Stimulated activated CD8-positive, alpha-beta memory T cell treated with anti-CD3 and anti-CD28 coated beads, Interleukin-15, amount 100 ng/mL, for 1 hour (primary cell): ENCODE results near the gene ANKMY1.
"Not testable (repeated sequence)": the region's sequence is repeated elsewhere in the genome, so short reads cannot be mapped to it uniquely, and the experiment has no call there.

Experiments
- DNase-seq: peaks from one replicate; pipeline ENCODE4 v3.0.0-alpha.2; 2020; ENCODE audit warnings: low read depth

The ANKMY1 gene

DNA sequence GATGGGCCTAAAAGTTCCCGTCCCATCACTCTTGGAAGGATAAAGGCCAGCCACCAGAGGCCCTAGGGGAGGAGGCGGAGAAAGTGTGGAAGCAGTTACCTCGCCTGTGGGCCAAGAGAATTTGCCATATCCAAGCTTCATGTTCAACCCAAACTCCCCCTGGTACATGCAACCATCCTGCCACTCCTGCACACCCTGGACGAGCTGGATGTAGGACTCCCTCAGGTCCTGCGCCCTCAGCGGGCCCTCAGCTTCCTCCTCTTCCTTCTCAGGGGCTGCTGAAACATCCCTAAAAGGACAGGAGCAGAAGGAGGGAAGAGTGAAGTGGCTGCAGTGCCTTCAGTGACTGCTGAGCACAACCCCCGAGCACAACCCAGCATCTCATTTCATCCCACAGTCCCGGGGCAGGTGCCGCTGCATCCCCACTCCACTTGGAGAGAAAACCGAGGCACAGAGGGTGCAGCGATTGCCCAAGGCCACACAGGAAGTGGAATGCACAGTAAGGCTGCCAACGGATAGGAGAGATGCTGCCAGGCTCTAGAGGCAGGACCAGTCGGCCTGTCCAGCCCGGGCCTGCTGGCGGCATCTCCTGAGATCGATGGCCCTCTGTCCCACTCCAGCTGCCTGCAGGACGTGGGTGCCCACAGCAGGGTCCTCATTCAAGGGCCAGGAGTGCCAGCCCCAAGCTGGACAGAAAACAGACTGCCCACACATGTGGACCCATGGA, 2.9 kb downstream of the ANKMY1 start:
- no peak for DNase-seq

DNA sequence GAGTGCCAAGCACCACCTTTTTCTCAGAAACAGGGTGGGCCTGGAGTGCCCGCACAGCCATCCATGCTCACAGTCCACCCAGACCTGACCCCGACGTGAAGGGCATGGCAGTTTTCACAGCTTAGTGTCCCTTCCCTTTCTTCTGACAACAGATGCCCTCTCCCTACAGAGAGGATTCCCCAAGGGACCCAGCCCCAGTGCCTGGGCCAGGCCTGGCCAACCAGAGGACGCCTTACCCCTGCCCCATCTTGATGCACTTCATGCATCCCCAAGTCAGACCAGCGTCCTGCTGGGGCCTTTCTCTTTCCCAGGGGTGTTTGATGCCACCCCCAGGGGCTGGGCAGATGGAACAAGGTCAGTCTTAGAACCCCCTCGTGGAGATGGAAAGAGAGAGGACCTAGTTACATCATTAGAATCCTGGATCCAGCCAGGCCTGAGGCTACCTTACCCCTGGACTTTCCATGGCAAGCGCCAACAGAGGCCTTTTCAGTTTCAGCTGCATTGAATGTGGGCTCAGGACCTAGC, 3.8 kb downstream of the ANKMY1 start:
- no peak for DNase-seq

DNA sequence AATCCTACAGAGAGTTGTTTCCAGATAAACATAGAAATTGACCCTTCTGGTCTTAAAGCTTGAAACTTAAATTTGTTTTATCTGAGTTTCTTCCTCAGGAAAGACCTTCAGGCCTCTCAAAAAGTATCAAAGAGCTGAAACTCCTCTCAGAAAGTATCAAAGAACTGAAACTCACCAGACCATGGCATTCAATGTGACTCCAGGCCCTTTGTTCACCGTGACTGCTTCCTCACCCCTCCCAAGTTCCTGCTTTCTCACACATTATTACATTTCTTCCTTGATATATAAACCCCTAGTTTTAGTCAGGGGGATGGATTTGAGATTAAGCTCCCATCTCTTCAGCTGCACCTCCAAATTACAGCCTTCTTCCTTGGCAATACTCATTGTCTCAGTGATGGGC, 6.0 kb downstream of the ANKMY1 start:
- DNase-seq = no peak

DNA sequence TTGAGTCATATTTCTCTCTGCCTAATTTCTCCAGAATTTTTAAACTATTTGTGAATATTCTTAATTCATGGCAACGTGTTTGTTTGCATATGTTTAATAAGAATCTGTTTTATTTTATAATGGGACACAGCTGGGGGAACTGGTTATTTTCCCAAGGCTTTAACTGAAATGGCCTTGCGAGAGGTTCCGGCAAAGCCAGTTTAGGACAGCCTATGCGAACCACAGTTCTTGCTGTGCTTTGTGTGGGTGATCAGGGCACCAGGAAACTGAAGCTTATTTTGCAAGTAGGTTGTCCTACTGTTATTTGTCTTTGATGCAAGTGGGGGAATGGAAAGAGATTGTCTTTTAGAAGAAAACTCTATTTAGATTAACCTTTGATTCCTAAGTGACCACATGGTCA, 6.5 kb downstream of the ANKMY1 start:
- no peak for DNase-seq

DNA sequence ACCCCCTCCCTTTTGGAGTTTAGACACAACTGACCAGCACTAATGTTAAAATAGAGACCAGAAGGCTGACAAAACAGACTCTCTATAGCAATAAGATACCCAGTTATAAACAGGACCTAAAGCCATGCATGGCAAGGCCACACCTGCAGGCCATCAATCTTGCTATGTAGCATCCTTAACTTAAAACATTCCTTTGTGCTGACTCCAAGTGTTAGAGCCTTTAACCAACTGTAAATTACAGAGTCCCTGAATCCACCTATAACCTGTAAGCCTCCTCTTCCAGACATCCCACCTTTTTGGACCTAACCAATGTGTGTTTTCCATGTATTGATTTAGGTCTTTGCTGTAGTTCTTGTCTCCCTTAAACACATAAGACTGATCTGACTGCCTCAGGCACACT, 17.9 kb downstream of the ANKMY1 start:
- no peak for DNase-seq

DNA sequence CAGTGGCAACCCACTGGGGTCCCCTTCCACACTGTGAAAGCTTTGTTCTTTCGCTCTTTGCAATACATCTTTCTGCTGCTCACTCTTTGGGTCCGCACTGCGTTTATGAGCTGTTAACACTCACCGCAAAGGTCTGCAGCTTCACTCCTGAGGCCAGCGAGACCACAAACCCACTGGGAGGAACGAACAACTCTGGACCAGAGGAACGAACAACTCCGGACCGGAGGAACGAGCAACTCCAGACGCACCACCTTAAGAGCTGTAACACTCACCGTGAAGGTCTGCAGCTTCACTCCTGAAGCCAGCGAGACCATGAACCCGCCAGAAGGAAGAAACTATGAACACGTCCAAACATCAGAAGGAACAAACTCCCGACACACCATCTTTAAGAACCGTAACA, 18.7 kb downstream of the ANKMY1 start:
- not testable (repeated sequence) for DNase-seq

DNA sequence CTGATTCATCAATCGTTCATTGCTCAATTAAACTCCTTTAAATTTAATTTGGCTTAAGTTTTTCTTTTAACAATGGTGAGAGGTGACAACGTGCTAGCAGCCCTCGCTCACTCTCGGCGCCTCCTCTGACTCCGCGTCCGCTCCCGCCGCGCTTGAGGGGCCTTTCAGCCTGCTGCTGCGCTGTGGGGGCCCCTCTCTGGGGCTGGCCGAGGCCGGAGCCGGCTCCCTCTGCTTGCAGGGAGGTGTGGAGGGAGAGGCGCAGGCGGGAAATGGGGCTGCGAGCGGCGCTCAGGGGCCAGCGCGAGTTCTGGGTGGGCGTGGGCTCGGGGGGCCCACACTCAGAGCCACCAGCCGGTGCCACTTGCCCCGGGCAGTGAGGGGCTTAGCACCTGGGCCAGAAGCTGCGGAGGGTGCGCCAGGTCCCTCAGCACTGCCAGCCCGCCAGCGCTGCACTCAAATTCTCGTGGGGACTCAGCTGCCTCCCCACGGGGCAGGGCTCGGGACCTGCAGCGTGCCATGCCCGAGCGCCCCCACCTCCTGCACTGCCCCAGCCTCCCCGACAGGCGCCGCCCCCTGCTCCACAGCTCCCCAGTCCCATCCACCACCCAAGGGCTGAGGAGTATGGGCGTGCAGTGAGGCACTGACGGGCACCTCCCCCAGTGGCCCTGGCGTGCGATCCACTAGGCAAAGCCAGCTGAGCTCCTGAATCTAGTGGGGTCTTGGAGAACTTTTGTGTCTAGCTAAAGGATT, 19.6 kb downstream of the ANKMY1 start:
- DNase-seq = no peak

DNA sequence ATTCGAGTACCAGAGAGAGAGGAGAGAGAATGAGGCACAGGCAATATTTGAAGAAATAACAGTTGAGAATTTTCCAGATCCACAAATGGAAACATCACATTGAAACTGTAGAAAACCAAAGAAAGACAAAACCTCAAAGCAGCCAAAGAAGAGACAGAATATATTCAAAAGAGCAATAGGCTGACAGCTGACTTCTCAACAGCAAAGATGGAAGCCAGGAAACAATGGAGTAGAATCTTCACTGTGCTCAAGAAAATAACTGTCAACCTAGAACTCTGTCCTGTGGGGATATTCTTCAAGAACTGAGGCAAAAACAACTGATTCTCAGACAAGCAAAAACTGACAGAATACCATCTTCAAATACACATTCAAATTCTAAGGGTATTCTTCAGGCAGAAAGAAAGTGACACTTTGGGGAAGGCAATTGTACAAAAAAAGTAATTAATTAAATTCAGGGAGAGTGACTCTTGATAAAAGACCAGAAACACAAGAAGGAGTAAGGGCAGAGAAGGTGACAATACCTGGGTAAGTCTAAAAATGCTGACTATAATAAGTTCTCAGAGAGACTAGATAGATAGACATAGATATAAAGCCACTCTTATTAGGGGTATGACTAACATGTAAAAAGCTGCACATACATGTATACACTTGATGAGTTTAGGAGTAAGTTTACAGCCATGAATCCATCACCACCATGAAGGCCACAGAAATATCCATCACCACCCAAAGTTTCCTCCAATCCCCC, 25.6 kb downstream of the ANKMY1 start:
- no peak for DNase-seq

DNA sequence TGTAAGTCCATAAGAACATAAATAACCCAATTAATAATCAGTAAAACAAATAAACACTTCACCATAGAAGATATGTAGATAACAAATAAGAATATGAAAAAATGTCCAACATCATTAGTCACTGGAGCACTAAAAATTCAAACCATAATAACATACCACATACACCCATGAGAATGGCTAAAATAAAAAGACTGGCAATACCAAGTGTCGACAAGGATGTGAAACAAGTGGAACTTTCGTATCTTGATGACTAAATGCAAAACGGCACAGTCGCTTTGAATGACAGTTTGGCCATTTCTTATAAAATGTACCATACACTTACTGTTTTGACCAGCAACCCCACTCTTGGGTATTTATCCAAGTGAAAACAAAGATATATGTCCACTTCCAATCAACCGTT, 26.8 kb downstream of the ANKMY1 start:
- no peak for DNase-seq

DNA sequence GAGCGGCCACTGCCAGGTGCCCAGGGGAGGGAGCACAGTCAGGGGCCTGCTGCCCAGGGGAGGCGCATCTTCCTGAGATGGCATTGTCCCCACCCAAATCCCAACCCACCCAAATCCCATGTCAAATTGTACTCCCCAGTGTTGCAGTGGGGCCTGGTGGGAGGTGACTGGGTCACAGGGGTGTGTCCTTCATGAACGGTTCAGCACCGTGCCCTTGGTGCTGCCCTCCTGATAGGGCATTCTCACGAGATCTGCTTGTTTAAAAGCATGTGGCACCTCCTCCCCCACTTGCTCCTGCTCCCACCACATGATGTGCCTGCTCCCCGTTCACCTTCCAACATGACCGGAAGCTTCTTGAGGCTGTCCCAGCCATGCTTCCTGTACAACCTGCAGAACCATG, 27.6 kb downstream of the ANKMY1 start:
- DNase-seq = no peak

DNA sequence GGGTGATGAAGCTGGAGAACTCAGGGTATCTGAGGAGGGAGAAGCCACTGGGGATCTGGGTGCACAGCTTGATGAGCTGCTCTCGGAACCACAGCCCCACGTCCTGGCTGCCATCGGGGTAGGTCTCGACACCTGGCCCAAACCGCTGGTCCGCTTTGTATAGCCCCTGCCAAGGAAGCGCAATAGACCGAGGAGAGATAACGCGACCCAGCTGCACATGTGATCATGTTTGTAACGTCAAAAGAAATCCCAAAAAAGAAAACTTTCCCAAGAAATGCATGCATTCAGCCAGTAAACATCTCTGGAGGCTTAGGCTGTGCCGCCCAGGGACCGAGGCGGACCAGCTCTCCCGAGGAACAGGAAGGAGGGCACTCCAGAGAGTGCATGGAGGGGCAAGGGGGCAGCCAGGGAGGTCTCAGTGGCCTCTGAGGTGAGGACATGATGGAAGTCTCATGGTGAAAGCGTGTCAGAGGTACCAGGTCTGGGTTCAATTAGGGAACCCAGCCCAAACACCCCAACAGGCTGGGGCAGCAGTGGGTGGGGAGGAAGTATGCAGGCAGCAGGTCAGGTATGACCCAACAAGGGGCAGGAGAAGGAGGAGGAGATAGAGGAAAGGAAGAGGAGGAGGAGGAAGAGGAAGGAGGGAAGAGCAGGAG, 28.3 kb downstream of the ANKMY1 start:
- no peak for DNase-seq

DNA sequence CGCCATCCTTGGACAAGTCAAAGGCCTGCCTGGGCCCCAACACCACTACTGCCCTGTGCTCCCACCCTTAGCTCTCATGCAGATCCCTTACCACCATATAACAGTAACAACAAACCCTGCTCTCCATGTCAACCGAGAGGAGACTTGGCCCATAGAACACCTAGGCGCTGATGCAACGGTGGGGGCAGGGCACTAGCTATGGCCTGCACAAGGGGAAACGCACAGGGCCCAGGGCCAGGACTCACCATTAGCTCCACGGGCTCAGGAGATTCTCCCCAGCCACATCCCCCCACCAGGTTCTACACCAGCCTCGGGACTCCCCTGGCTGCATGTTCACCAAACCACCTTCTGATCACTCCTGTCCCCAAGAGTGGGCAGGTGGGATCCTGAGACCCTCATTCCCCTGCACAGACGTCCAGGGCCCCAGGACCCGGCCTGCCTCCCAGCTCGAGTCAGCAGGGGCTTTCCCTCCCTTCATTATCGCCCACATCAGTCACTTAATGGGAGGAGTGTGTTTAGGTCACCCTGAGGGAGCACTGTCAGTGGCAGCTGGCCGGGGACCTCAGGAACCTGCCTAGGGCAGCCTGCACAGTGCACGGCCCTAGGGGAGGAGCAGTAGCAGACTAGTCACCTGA, 29.3 kb downstream of the ANKMY1 start:
- DNase-seq = no peak

DNA sequence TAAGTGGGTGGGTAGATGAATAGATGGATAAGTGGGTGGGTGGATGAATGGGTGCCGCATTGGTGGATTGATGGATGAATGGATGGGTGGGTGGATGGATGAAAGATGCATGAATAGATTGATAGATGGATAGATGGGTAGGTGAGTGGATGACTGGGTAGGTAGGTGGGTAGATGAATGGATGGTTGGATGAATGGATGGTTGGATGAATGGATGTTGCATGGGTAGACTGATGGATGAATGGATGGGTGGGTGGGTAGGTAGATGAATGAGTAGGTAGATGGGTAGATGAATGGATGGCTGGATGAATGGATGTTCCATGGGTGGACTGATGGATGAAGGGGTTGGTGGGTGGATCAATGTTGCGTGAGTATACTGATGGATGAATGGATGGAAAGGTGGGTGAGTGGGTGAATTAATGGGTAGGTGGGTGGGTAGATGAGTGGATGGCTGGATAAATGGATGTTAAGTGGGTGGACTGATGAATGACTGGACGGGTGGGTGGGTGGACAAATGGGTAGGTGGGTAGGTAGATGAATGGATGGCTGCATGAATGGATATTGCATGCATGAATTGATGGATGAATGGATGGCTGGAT, 30.5 kb downstream of the ANKMY1 start:
- no peak for DNase-seq

DNA sequence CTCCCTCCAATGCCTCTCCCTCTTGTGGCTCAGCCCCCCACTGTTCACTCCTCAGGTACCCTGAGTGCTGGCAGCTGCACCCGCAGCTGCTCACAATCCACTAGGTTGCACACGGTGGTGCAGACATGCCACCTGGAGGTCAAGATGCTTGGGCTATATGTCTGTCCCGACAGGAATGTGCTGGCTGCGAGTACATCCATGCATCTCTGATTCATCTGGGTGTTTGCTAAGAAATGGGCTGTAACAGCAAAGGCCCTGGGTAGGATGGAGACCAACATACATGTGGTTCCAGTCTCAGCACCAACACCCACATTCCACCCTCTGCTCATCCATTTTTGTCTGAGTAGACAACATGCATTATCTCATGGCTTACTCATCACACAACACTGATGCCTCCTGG, 31.3 kb downstream of the ANKMY1 start:
- no peak for DNase-seq

DNA sequence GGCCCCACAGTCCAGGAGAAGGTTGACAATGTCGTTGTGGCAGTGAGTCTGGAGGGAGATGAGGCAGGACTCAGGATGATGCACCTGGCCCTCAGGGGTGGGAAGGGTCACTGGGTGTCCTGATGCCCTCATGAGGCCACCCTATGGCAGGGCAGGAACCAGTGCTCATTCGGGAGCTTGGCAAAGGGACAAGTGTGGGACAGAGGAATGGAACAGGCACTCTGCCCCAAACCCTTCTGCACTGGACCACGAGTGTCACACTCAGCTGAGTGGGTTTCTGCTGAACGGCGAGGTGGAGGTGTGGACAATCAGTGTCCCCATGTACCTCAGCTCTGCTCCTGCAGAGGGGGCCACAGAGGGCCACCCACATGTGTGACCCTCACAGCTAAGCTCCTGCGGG, 32.0 kb downstream of the ANKMY1 start:
- DNase-seq = no peak

DNA sequence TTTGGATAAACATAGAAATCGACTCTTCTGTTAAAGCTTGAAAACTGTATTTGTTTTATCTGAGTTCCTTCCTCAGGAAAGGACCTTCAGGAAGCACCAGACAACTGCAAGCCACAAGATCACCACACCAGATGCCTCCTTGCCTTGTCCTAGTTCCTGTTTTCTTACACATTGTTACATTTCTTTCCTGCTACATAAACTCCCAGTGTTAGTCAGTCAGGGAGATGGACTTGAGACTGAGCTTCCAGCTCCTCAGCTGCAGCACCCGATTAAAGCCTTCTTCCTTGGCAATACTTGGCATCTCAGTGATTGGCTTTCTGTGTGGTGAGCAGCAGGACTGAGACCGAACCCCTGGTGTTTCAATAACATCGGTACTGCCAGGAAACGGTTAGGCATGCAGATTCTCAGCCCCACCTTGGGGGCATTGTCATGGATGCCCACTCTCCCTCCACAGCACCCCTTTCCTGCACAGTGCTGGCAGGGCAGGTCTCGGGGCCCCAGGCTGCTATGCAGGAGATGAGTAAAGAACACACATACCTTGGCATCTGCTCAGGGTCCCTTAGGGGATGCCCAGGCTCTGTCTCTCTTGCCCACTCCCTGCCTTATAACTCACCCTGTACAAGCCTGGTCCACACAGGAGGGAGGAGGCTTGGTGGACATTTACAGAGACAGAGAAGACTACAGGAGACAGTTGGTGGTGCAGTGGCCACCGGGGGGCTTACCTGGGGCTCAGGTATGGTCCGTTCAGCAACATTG, 32.6 kb downstream of the ANKMY1 start:
- no peak for DNase-seq

DNA sequence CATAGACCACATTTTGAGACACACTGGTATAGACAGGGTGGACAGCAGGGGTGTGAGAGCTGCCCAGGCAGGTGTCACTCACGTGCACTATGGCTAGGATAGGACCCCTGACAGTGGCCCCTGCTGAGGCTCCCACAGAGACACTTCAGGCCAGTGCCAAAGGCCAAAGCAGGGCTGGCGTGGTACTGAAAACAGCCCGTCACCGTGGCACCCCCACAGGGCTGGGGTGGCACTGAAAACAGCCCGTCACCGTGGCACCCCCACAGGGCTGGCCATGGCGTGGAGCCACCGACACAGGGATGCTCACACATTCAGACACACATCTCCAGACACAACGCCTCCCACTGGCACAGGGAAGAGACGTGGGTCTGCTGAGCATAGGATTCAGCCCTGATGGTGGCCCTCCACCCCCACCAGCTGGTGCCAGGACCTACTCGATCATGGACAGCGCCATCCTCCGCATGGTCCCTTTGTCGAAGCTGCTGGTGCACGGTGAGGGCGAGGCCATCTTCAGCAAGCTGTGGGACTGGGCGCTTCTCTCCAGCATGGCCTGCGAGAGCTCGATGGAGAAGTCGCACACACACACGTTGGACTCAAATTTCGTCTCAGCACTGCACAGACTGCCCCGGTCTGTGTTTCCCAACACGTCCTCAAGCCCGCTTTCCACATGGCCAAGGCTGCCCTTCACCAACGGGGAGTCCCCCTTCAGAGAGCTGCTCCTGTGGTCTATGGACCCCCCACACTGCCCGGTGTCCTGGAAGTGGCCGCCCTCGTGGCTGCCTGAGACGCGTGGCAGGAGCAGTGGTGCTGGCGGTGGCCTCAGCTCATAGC, 34.1 kb downstream of the ANKMY1 start:
- DNase-seq = no peak

DNA sequence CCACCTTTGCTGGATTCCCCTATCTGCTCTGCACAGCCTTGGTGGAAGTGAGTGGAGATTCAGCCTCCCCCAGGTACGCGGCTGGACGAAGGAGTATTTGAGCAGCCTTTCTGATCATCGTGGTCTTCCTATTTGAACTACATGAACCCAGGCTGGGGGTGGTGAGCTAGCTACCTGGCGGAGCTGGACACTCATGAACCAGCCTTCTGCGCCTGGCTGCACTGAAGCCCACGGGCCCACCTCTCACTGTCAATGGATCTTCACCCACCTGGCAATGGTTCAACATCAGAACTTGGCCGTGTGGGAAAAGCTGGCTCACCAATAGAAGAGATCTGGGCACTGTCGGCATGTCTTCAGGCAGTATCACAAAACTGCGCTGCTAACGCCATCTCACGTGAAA, 35.4 kb downstream of the ANKMY1 start:
- no peak for DNase-seq

DNA sequence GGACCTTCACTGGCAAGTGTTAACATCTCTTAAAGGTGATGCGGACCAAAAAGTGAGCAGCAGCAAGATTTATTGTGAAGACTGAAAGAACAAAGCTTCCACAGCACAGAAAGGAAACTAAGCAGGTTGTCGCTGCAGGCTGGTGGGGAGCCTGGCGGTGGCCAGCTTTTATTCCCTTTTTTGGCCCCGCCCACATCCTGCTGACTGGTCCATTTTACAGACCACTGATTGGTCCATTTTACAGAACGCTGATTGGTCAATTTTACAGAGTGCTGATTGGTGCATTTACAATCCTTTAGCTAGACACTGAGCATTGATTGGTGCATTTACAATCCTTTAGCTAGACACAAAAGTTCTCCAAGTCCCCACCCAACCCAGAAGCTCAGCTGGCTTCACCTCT, 35.9 kb downstream of the ANKMY1 start:
- DNase-seq = not testable (repeated sequence)

DNA sequence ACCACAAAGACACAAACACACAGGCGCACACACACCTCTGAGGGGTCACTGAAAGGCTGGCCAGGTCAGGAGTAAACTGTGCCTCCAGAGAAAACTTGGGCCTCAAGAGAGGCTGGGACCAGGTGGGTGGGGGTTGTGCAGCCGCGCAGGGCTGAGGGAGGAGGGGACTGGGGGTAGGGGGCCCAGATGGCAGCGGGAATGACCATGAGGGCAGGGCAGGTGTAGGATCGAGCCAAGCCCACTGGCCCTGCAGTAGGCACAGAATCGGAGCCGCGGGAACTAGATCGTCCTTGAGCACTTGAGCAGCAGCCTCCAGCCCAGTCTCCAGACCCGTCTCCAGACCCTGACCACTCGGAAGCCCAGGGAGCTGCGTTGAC, 36.8 kb downstream of the ANKMY1 start:
- no peak for DNase-seq
